ENCODE measurements around the gene INTS4.

- TF ChIP-seq FOXA1 (IDR thresholded peaks at IDR 0.05) (no peak), BHLHE40 (IDR thresholded peaks at IDR 0.05; ENCODE audit: borderline replicate concordance) (no peak), HDGF (IDR thresholded peaks at IDR 0.05; ENCODE audit: borderline replicate concordance) (no peak), TARDBP (IDR thresholded peaks at IDR 0.05) (no peak), ELF4 (IDR thresholded peaks at IDR 0.05) (no peak), FOXM1 (IDR thresholded peaks at IDR 0.05; ENCODE audit: borderline replicate concordance) (no peak)
Observed at GRCh38 chr11:78040691-78041379, 46.4 kb upstream of the INTS4 start.
